ENCODE data around the gene KPNA1. TPM values are rescaled to one million over a fixed set of nuclear protein-coding genes. Genes with fewer than 3 reads are reported as not detected.
A peak's percentile ranks its signal among the peaks of the same experiment; 100 is the strongest.

The KPNA1 gene
- total and polyA plus RNA-seq, 2 of the 13 experiments (the other 11 are each of a cell fraction or from before 2014, with no cell fraction given) = 15.4 to 30.0 TPM

GRCh38 chr3:122514123-122515019 is at the start of gene KPNA1 (continued):
- TF ChIP-seq ERF (CRISPR knock-in tag; IDR thresholded peaks at IDR 0.05) (peak; percentile 68), ZNF777 (CRISPR knock-in tag; IDR thresholded peaks at IDR 0.05) (peak; percentile 45; the same call in 1 of the 2 replicates), ZFY (CRISPR knock-in tag; IDR thresholded peaks at IDR 0.05) (peak; percentile 98), ZNF770 (CRISPR knock-in tag; IDR thresholded peaks at IDR 0.05) (peak; percentile 59; the same call in 1 of the 2 replicates), SMAD3 (CRISPR knock-in tag; IDR thresholded peaks at IDR 0.05) (peak; percentile 23; the same call in 1 of the 2 replicates), TOPORS (CRISPR knock-in tag; IDR thresholded peaks at IDR 0.05) (no peak), E2F1 (CRISPR knock-in tag; IDR thresholded peaks at IDR 0.05) (peak; percentile 31; the same call in 1 of the 2 replicates), RORA (CRISPR knock-in tag; IDR thresholded peaks at IDR 0.05) (no peak), ZNF280D (CRISPR knock-in tag; IDR thresholded peaks at IDR 0.05) (0 out of 2 replicates have a peak, but pooled peaks have one; percentile 49), KLF16 (CRISPR knock-in tag; IDR thresholded peaks at IDR 0.05) (peak; percentile 71 to 86; a peak in 2 of 4 replicates), MXD3 (CRISPR knock-in tag; IDR thresholded peaks at IDR 0.05) (peak; percentile 77; the same call in 1 of the 2 replicates), SYNCRIP (IDR thresholded peaks at IDR 0.05; ENCODE audit: insufficient read depth, low read depth, low read length) (no peak), TBP (CRISPR knock-in tag; IDR thresholded peaks at IDR 0.05) (no peak), ZNF256 (CRISPR knock-in tag; conservative IDR thresholded peaks at IDR 0.05) (peak; percentile 74; the same call in 1 of the 2 replicates), TAF15 (IDR thresholded peaks at IDR 0.05; ENCODE audit: low read depth, low read length, poor library complexity, severe bottlenecking) (no peak), ZNF264 (CRISPR knock-in tag; IDR thresholded peaks at IDR 0.05) (0 out of 2 replicates have a peak, but pooled peaks have one; percentile 29), PBX3 (CRISPR knock-in tag; IDR thresholded peaks at IDR 0.05; ENCODE audit: borderline replicate concordance) (peak; percentile 49; the same call in 1 of the 2 replicates), RFXAP (CRISPR knock-in tag; IDR thresholded peaks at IDR 0.05; ENCODE audit: borderline replicate concordance) (0 out of 2 replicates have a peak, but pooled peaks have one; percentile 68), ZNF776 (CRISPR knock-in tag; IDR thresholded peaks at IDR 0.05) (peak; percentile 83; the same call in 1 of the 2 replicates), ZSCAN25 (CRISPR knock-in tag; IDR thresholded peaks at IDR 0.05) (peak; percentile 54; the same call in 1 of the 2 replicates)

Measured in HepG2 (cell line).